ENCODE data around the gene OR2V1.
"Not testable (repeated sequence)": the region's sequence is repeated elsewhere in the genome, so short reads cannot be mapped to it uniquely, and the experiment has no call there.

The OR2V1 gene, protein sequence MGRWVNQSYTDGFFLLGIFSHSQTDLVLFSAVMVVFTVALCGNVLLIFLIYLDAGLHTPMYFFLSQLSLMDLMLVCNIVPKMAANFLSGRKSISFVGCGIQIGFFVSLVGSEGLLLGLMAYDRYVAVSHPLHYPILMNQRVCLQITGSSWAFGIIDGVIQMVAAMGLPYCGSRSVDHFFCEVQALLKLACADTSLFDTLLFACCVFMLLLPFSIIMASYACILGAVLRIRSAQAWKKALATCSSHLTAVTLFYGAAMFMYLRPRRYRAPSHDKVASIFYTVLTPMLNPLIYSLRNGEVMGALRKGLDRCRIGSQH

DNA sequence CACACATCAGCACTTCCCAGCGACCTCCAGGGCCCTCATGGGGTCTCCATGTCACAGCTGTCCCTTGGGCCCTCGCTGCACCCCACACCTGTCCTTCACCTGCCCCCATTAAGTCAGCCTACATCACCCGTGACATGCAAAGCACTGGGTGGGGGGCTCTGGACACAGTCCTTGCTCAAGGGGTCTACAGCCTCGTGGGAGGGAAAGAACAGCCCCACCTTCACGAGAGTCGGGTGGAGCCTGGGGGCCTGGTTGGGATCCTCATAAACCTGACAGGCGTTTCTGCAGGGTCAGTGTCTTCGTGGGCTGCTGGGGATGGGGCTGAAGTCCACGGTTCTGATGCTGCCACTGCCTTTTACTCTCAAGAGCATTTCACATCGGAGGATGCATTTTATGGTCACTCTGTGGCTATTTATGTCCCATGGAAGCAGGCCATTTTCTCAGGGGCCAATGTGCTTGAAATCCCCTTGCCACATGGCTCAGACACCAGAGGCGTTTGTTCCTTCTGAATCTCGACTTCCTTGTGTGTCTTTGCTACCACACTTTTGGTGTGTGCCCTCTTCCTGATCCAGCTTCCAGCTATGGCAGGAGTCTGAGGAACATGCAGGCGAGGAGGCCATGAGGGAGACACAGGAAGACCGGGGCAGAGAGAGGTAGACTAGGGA, at the start of gene OR2V1:
Gene OR2V1, minus strand, starts transcription at position 338 of the 665 bp plus-strand sequence. CDS start 5,865 bp downstream, outside the sequence.
- no peak for DNase-seq

DNA sequence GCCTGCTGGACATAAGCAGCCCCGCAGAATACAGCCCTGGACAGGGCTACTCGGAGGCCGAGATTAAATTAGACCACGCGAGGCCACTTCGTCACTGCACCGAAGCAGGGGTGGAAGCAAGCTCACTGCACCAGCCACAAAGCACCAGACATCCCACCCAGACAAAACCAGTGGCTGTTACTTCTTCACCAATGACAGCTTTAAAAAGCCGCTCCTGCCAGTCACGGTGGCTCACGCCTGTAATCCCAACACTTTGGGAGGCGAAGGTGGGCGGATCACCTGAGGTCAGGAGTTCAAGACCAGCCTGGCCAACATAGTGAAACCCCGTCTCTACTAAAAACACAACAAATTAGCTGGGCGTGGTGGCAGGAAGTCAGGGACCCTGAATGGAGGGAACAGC, 46.6 kb upstream of the OR2V1 start:
- DNase-seq: not testable (repeated sequence)

DNA sequence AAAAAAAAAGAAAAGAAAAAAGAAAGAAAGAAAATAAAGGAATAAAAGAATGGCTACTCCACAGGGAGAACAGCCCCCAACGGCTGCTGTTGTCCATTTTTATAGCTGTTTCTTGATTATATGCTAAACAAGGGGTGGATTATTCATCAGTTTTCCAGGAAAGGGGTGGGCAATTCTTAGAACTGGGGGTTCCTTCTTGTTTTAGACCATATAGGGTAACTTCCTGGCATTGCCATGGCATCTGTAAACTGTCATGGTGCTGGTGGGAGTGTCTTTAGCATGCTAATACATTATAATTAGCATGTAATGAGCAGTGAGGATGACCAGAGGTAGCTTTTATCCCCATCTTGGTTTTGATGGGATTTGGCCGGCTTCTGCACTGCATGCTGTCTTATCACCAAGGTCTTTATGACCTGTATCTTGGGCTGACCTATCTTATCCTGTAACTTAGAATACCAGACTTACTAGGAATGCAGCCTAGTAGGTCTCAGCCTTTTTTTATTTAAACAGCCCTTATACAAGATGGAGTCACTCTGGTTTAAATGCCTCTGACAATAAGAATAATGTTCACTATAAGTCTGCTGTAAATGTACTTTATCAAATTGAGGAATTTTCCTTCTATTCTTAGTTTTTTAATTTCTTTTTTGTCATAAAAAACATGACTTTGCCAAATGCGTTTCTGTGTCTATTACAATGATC, 45.4 kb upstream of the OR2V1 start:
- DNase-seq: no peak

DNA sequence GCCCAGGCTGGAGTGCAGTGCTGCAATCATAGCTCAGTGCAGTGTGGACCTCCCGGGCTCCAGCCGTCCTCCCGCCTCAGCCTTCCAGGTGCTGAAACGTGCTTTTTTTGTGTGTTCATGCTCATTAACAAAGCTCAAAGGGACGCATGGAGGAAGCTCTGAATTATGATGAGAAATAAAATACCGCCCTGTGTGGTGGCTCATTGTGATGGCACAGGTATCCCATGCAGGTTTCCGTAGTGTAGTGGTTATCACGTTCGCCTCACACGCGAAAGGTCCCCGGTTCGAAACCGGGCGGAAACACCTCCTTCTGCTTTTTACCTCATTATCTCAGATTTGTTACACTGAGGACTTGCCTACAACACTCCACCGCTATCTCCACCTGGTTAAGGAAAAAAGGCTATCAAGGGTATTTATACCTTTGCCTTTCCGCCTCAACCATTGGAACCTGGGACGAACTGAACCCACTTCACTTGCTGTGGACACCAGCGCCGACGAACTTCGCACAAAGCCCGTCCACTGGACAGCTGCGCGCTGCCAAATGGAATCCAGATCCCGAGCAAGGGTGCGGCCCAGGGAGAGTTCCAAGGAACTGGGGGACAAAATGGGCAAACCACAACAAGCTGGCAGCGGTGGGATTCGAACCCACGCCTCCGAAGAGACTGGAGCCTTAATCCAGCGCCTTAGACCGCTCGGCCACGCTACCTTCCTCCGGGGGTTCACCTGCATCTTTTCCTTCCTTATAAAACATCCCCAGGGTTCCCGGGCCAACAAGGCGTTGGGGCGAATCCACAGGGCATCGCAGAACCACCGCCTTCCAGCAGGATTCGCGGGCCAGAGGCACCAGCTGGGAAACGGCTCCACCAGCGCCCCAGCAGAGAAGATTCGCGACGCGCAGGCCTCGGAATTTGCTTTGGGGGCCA, 42.7 kb upstream of the OR2V1 start:
- DNase-seq: no peak

DNA sequence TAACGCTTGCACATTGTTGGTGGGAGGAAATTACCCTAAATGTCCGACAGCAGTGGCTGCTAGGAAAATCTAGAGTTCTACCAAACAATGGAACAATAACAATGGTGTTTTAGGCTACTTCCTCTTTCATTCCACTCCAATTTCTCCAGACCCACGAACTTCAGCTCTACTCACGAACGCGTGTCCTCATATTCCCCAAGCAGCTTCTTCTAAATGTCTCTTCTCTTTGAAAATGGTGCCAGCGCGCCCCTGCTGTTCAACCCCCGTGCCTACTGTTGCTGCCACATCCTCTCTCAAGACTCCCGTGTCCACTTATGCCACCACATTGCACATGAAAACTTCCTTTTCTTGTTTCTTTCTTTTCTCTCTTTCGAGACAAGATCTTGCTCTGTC, 42.1 kb upstream of the OR2V1 start:
- DNase-seq: no peak

DNA sequence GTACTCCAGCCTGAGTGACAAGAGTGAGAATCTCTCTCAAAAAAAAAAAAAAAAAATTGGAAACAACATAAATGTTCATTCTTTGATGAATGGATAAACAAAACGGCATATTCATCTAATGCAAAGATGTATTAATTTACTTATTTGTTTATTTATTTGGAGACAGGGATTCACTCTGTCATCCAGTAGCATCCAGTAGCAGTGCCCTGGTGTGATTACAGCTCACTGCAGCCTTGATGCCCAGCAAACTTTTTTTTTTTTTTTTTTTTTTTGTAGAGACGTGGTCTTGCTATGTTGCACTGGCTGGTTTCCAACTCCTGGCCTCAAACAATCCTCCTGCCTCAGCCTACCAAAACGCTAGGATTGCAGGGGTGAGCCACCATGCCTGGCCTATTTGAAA, 40.8 kb upstream of the OR2V1 start:
- no peak for DNase-seq

DNA sequence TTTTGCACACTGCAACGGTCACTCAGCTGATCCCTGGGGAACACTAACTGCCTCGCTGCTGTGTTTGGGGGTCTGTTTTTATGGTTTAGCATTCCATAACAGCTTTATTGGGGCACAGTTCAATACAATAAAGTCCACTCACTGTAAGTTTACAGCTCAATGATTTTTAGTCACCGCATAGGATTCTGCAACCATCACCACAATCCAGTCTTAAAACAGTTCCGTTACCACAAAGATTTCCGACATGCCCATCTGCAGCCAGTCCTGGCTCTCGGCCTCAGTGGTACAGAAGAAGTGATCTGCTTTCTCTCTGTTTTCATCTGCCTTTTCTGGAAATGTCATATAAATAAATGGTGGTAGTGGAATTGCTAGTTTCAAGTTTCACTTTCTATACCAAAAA, 40.0 kb upstream of the OR2V1 start:
- no peak for DNase-seq

DNA sequence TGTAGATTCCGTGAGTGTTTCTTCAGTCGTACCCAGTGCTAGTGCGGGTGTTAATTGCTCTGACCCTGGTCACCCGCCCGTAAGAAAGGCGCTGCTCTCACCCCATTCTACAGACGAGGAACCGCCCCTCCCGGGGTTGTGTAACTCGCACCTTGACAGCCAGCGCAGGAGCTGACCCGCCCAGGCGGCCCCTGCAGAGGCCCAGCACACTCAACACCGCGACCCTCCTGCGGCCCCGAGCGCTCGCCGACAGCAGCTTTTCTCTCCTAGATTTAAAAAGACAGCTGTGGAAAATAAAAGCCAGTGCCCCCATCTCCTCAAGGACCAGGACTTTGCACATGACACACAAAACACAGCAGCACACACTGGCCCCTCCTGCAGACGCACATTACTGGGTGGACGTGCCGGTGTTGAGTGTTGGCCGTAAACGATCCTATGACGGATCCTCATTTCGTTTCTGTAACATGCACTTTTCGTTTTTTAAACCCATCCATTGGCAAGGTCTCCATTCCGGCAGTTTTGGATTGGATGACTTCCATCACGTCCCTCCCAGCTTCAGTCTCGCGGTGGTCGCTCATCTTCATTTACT, 39.4 kb upstream of the OR2V1 start:
- DNase-seq: no peak

DNA sequence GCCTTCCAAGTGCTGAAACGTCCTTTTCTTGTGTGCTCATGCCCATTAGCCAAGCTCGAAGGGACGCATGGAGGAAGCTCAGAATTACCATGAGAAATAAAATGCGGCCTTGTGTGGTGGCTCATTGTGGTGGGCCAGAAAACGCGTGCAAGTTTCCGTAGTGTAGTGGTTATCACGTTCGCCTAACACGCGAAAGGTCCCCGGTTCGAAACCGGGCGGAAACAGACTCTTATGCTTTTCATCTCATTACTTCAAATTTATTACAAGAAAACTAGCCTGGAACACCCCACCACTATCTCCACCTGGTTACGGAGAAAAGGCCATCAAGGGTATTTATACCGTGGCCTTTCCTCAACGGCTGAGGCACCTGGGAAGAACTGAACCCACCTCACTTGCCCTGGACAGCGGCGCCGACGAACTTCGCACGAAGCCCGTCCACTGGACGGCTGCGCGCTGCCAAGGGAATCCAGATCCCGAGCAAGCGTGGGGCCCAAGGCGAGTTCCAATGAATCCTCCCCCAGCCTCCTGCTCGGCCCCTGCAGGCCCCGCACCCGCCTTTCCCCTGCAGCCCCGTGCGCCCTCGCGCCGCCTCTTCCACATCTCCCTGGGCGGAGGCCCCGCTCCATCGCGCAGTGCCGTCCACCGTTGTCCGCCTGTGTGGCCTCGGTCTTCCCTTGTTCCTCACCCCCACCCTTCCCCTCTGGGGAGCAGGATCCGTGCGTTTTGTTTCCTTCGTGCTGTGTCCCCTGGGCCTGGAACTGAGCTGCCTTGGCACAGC, 38.7 kb upstream of the OR2V1 start:
- not testable (repeated sequence) for DNase-seq

DNA sequence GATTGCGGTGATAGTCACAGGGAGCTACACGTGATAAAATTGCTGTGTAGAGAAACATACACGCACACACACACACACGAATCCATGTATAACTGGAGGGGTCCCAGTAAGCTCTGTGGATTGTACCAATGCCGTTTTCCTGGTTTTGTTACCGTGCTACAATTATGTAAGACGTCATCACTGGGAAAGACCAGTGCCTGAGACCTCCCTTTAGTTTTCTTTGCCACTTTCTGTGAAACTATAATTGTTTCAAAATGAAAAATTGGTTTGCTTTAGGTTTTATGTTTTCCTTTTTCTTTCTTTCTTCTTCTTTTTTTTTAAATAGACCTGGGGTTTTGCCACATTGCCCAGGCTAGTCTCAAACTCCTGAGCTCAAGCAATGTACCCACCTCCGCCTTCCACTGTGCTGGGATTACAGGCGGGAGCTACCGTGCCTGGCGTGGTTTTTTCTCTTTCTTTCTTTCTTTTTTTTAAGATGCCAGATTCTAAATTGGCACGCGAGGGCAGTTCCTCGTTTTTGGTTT, 37.7 kb upstream of the OR2V1 start:
- DNase-seq: no peak

DNA sequence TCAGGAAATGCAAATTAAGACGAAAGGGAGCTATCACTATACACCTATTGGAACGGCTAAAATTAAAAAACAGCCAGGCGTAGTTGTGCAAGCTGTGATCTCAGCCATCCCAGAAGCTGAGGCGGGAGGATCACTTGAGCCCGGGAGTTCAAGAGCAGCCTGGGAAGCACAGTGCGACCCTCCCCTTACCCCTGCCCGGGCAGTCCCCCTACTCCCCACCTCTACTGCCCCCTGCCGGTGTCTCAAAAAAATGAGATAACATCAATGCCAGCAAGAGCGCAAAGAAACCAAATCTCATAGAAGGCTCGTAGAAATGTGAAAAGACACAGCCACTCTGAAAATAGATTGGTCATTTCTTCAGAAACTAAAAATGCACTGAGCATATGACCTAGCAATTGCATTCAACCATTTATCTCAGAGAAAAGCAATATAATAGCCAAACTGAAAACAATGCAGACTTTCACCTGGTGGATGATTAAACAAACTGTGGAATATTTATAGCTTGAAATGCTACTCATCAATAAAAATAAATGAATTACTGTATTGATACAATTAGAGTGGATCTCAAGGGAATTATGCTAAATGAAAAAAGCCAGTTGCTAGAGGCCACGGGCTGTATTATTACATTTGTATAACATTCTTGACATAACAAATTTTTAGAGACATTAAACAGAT, 37.0 kb upstream of the OR2V1 start:
- DNase-seq: no peak

DNA sequence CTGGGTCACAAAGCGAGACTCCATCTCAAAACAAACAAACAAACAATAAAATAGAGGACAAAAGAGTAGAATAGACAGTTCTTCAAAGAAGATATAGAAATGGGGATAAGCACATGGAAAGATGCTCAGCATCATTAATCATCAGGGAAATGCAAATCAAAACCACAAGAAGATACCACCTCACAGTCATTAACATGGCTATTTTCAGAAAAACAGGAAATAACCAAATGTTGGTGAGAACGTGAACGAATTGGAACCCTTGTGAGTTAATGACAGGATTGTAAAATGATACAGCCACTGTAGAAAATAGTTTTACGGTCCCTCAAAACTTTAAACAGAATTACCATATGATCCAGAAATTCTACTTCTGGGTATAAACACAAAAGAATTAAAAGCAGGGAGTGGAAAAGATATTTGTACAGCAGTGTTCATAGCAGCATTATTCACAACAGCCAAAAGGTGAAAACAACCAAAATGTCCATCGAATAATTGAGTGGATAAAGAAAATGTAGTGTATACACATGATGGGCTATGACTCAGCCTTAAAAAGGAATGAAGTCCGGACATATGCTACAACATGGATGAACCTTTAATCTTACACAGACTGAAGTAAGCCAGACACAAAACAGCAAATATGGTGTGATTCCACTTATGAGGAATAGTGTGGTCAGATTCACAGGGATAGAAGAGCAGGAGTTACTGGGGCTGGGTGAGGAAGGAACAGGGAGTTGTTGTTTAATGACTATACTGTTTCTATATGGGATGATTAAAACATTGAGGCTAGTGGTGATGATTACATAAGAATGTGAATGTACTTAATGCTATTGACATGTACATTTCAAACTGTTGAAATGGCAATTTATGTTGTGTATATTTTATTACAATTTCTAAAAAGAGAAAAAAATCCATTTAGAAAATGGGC, 36.1 kb upstream of the OR2V1 start:
- no peak for DNase-seq

DNA sequence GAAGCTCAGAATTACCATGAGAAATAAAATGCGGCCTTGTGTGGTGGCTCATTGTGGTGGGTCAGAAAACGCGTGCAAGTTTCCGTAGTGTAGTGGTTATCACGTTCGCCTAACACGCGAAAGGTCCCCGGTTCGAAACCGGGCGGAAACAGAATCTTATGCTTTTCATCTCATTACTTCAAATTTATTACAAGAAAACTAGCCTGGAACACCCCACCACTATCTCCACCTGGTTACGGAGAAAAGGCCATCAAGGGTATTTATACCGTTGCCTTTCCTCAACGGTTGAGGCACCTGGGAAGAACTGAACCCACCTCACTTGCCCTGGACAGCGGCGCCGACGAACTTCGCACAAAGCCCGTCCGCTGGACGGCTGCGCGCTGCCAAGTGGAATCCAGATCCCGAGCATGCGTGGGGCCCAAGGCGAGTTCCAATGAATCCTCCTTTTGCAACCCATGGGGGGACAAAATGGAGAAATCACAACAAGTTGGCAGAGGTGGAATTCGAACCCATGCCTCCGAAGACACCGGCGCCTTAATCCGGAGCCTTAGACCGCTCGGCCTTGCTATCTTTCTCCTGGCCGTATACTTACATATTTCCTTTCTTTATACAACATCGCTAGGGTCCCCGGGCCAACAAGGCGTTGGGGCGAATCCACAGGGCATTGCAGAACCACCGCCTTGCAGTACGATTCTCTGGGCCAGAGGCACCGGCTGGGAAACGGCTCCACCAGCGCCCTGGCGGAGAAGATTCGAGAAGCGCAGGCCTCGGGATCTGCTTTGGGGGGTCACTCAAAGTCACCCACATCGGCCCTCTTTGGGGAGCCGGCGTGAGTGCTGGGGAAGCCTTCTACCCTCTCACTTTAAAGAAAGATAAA, 33.3 kb upstream of the OR2V1 start:
- DNase-seq: no peak

DNA sequence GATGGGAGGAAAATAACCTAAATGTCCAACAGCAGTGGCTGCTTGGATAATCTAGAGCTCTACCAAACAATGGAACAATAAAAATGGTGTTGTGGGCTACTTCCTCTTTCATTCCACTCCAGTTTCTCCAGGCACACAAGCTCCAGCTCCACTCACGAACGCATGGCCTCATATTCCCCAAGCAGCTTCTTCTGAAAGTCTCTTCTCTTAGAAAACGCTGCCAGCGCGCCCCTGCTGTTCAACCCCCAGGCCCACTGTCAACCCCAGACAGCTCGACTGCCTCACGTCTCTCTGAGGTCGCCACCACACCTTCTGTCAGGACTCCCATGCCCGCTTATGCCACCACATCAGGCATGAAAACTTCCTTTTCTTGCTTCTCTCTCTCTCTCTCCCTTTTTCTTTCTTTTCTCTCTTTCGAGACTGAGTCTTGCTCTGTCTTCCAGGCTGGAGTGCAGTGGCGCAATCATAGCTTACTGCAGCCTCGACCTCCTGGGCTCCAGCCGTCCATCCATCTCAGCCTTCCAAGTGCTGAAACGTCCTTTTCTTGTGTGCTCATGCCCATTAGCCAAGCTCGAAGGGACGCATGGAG, 32.6 kb upstream of the OR2V1 start:
- no peak for DNase-seq

DNA sequence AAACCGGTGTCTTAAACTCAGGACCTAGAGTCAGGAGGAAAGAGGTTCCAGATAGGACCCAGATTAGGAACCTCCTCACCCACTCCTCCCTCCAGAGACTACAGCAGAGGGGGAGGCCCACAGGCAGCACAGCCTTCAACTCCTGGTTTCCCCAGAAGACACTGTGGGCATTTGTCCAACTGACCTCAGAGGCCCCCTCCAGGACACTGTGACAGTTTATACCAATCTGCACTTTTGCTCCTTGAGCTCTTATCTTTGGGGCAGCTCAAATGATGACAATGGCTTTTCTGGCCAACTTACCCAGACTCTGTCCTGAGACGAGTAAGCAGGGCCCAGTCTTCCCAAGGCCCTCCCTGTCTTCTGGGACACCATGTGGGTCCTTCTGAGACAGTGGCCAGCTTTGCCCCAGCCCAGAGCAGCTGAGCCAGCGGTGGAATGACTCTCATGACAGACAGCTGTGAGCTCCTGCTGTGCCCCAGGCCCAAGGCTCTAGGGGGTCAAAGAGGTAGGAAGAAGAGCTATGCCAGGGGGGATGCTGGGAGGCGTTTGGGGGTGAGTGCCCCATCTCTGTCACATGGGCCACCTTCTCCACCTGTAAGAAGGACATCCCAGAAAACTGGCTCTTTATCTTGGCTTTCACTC, 30.7 kb upstream of the OR2V1 start:
- DNase-seq: no peak

DNA sequence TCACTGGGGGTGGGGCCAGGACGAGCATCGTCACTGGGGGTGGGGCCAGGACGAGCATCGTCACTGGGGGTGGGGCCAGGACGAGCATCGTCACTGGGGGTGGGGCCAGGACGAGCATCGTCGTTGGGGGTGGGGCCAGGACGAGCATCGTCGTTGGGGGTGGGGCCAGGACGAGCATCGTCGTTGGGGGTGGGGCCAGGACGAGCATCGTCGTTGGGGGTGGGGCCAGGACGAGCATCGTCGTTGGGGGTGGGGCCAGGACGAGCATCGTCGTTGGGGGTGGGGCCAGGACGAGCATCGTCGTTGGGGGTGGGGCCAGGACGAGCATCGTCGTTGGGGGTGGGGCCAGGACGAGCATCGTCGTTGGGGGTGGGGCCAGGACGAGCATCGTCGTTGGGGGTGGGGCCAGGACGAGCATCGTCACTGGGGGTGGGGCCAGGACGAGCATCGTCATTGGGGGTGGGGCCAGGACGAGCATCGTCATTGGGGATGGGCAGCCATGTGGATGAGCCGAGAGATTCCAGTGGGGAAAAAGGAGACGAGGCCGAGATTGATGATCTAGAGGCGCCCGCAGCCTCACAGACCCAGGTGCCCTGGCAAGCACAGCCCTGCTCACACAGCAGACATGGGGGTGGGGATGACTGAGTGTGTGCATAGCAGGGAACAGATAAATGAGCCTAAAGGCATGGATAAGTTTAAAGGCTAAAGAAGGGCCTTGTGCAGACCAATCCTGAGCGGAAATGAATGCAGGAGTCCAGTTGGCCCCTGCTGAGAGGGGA, 30.0 kb upstream of the OR2V1 start:
- DNase-seq: not testable (repeated sequence)
